GM19452 (cell line): ENCODE results near the gene CSNK1G3.
A peak's percentile ranks its signal among the peaks of the same experiment; 100 is the strongest.

ENCODE experiments used
- ATAC-seq: cut with Tn5 transposase; IDR thresholded peaks from one replicate; pipeline ENCODE4 v1.9.1; 2021; ENCODE audit not compliant: unreplicated experiment

Gene CSNK1G3

DNA sequence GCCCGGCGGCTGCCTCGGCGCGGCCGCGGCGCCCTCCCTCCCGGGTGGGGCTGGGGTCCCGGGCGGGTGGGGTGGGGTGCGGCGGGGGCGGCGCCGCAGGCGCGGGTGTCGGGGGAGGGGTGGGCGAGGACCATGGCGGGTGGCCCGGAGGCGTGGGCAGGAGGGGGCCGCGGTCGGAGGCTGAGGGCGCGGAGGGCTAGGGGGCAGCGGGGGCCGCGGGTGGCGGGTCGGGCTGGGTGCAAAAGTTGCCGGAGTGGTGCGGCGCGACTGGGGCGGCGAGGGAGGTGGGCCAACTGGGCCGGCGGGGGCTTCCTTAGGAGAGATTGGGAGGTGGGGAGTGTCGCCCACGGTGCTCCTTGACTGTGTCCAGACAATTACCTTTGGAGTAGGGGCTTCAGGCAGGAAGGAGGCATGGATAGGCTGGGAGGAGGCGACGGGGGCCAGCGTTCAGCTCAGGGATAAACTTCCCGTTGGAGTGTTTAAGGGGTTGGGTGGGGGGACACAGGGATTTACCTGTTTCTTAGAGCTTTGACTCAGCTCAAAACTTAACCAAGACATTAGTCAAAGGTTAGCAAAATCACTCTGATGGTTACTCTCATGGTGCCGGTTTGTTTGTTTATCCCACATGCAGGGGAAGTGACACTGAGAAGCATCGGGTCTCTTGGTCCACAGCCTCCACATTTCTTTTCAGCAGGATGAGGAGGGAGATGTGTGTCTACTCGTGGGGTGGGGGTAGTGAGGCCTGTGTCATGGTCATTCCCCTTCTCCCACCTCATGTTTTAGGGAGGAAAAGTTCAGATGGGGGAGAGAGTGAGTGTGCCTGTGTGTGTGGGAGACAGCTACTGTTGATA is 859 bp downstream of the CSNK1G3 start:
- ATAC-seq = peak; percentile 27

DNA sequence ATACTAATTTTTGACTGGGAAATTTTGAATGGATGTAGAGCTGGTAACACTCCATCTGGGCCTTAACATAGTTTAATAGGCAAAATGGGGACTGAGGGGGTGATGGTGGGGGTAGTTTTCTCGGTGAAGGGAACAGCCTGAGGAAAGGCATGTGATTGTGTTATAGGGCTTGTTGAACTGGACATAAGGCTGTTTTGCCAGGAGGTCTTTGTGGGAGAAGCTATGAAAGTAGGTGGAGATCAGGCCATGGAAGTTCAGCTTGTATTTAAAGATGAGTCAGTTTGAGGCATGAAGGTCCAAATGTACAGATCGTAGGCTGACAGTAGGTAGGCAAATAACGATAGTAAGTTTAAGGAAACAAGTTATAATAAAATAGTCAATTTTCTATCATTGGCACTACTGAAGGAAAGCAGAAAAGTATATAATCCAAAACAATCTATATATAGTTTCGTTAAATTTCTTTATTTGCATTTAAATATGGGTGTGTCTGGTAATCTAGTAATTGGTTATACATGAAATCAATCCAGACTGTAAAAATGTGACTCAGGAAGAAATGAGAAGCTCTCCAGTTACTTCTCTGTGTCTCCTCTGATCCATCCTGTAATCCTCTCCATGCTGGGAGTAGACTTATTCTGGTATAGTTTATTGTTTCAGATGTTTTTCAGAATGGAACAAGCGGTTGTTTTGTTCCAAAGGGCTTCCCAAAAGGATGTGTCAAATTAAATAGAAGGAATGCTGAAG is 2.8 kb downstream of the CSNK1G3 start:
- ATAC-seq = no peak

DNA sequence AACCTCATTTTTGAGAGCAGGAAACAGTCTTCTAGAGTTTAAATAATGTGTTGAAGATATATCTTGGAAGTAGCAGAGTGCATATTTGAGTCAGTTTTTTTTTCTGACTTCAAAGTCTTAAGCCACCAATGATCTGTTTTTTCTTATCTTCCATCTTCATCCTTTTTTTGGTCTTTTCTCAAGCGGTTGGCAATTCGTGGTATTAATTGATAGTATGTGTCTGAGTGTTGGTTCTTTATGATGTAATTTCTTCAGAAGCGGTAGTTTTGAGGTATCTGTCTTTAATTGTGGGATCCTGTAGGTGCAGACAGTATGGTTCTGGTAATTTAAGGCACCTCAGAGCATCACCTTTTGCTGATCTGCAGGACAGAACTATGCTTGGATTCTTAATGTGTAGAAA is 3.9 kb downstream of the CSNK1G3 start:
- ATAC-seq = no peak

DNA sequence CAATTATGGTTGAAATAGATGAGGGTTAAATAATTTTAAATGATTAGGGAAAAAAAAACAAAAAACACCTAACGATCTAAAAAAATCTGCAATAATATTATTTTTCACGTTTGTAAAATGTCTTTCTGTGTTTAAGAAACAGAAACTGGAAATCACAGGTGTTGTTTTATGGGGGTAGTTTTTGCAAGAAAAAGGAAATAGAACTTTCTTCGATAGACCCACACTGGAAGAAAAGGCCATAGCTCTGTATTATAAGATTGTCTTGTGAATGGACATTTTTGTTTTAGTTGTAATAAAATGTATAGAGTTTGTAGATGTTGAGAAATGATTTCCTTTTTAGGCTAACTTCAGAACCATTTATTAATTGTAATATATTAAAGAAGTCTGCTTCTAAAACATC is 5.5 kb downstream of the CSNK1G3 start:
- no peak for ATAC-seq

DNA sequence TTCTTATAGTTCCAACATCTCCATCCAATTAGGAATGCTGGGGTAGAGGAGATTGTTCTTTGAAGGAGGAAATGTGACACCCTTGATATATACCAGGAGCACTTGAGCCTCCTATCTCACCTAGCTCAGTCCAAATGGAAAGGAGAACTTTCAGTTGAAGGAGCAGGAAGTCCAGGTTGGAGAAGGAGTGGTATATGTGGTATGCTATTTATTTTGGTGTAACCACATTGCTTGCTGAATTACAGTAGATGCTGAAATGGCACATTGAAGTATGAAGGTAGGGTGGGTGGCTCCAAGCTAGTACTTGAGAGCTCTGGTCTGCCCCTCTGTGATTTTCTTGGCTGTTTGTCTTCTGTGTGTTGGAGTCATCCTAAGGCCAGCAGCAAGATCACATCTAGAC is 6.1 kb downstream of the CSNK1G3 start:
- no peak for ATAC-seq

DNA sequence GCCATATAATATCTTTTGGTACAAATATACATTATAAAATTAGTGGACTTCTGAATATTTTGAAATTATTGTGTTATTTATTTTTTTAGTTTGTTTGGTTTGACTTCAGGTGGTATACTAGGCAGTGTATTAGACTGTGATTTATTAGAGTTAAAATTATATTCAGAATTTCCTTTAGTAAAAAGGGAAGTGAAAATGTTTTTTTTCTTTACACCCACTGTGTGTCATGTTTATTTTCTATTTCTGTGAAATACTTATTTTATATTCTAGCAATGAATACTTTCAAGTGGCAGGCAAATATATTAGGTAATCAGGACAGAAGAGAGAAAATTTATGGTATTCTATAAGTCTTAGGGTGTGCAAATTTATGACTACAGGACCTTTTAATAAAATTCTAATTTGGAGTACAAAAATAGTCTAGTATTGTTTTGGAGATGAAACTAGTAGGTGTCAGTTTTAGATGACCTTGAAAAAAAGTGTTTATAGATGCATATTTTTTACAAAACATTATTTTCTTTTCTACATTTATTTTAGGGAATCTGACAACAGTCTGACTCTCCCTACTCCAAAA is 8.8 kb downstream of the CSNK1G3 start:
- ATAC-seq = no peak

DNA sequence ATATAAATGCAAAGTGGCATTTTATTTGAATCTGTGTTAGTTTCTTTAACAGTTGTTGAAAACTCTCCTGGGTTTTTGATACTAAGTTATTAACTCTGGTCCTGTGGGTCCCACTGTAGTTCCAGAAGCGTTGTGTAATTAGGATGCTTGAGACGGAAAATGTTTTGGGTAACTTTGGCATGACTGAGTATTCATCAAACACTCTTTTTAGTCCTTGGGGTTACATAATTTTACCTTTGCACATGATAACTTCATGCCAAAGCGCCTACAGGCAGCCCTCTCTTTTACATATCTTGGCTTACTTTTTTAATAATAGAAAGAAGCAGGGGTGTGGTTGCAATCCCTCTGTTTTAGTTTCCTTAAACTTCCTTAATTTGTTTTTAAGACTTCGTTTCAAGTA is 12.2 kb downstream of the CSNK1G3 start:
- no peak for ATAC-seq

DNA sequence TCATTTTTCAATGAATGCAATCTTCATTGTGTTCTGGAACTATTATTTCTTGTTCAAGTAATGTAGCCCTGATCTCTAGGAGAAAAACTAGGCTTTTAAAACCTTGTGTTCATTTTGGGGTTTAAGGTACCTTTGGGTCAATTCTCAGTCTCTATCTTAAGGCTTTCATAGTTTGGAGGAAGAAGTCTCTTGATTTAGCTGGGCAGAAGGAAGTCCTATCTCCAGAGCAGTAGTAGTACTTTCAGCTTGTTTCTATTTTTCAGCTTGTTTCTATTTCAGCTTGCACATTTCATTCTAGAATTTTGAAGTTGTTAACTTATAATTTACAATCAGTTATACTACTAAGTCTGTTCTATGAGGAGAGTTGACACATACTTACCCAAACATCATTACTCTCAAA is 15.2 kb downstream of the CSNK1G3 start:
- no peak for ATAC-seq

DNA sequence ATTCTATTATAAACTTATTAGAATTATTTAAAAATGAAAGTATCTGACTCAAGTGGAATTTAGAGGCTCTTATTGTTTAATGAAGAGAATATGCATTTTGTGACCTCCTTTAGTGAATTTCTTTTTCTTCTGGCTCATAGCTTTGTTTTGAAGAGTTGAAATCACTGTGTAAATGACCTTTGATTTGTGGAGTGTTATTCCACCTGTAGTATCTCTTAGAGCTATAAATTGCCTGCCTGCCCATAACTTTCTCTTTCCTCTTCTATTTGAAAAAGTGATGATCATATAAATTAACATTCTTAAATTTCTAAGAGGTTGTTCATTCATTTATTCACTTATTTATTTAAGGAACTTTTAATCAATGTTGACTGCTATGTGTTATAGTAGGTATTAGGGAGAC is 16.1 kb downstream of the CSNK1G3 start:
- no peak for ATAC-seq

DNA sequence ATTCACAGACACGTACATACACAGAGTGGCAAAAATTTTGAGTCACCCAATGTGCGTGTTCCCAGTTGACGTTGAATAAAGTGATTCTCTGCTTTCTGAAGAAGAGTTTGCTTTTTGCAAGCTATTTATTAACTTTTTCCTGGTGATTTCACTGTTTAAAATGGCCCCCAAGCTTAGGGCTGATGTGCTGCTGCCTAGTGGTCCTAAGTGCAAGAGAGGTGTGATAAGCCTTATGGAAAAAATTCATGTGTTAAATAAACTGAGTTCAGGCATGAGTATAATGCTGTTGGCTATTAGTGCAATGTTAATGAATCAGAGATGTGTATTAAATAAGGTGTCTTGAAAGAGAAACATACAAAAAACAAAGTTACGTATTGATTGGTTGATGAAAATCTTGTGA is 16.9 kb downstream of the CSNK1G3 start:
- no peak for ATAC-seq

DNA sequence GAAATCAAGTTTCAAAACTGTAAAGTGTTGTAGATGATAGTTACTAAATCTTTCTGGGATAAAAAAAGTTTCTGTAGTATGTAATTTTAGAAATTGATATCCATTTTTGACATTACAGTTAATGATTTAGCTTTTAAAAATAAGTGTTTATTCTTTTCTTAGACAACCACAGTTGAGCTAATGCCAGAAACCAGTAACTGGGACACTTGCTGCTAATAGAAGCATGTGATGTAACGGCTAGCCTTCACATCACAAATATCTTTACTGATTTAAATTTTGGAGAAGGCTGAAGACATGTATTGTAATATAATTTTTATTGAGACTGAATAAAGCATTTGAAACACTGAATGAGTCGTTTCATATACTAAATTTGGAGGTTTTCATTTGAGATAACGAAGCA is 18.8 kb downstream of the CSNK1G3 start:
- ATAC-seq = no peak

DNA sequence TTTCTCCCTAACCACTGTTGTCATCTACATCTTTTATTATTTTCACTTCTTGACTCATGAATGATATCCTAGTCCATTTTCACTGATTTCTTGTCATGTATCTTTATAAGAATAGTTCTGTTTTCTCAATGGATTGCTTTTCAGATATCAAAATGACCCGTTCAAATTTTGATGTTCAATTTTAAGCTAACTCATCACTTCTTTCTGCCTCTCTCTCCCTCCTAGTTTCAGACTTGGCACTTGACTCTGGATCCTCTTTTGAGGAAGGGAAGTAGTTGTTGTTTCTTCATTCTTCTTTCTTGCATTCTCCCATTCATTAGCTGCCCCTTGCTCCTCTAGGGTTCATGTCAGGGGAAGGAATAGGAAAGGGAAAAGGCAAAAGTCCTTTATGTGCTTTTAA is 23.7 kb downstream of the CSNK1G3 start:
- no peak for ATAC-seq

DNA sequence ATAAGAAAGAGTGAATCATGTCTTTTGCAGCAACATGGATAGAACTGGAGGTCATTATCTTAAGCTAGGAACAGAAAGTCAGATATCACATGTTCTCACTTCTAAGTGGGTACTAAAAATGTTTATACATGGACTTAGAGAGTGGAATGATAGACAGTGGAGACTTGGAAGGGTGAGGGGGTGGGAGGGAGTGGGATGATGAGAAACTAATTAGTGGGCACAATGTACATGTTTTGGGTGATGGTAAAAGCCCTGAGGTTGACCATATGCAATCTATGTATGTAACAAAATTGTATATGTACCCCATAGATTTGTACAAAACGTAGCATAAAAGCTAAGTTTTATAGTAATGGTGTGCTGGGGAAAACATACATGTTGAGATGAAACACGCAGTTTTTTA is 25.3 kb downstream of the CSNK1G3 start:
- no peak for ATAC-seq

DNA sequence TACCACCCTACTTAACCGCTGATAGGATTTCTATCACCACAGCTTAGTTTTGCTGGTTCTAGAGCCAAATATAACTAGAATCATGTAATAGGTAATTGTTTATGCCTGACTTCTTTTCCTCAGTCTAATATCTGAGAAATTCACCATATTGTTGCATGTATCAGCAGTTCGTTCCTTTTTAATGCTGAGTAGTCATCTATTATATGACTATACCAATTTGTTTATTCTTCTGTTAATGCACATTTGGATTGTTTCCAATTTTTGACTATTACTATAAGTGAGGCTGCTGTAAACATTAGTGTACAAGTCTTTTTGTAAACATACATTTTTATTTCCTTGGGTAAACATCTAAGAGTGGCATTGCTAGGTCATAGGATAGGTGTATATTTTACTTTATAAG is 25.9 kb downstream of the CSNK1G3 start:
- no peak for ATAC-seq

DNA sequence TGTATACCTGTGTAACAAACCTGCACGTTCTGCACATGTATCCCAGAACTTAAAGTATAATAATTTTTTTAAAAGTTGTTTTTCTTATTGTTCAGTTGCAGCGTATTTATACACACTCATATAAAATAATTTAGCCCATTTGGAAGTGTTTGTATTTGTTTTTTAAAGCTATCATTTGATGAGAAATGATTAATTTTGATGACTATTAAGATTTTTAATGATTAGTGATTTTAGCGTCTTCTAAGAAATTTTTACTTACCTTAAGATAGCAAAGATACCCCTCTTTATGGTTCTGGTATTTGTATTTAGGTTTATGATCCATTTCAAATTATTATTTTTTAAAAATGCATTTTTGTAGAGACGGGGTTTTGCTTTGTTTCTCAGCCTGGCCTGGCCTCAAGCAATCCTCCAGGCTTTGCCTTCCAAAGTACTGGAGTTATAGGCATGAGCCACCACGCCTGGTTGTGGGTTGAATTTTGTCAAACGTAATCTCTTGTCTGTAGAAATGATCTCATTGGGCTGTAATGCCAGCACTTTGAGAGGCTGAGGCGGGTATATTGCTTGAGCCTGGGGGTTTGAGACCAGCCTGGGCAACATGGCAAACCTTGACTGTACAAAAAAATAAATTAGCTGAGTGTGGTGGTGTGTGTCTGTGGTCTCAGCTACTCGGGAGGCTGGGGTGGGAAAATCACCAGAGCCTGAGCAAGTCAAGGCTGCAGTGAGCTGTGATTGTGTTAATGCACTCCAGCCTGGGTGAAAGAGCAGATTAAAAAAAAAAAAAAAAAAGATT is 26.9 kb downstream of the CSNK1G3 start:
- no peak for ATAC-seq

DNA sequence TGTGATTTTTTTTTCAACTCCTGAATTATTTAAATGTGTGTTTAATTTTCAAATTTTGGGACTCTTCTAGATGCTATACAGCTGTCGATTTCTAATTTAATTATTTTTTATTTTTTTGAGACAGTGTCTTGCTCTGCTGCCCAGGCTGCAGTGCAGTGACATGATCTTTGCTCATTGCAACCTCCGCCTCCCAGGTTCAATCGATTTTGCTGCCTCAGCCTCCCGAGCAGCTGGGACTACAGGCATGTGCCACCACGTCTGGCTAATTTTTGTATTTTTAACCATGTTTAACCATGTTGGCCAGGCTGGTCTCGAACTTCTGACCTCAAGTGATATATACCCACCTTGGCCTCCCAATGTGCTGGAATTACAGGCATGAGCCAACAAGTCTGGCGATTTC is 28.6 kb downstream of the CSNK1G3 start:
- no peak for ATAC-seq

DNA sequence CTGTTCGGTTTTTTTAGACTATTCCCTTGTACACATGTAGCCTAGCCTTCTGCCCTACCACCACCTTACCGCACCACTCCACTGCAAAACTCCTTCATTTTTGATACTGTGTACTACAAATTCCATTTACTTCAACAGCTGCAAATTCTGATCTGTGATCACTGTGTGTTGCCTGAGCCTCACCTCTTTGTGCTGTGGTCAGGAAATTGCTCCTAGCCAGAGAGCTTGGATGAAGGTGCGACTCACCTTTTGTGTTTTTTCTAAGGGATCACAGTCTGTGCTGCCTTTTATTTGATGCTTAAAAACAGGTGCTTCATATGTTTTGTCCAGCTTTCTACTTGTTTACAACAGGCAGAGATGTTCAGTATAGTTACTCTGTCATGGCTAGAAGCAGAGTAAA is 31.5 kb downstream of the CSNK1G3 start:
- ATAC-seq = no peak

DNA sequence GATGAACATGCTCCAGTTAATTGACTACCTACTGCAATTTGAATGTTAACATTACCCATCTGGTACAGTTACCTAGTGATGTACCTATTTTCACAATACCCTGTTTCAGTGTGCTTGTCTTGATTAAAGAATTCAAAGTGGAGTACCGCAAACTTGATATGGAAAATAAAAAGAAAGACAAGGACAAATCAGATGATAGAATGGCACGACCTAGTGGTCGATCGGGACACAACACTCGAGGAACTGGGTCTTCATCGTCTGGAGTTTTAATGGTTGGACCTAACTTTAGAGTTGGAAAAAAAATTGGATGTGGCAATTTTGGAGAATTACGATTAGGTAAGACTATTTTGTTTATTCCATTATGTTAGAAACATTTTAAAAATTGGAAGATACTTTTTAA is 33.5 kb downstream of the CSNK1G3 start:
- no peak for ATAC-seq

DNA sequence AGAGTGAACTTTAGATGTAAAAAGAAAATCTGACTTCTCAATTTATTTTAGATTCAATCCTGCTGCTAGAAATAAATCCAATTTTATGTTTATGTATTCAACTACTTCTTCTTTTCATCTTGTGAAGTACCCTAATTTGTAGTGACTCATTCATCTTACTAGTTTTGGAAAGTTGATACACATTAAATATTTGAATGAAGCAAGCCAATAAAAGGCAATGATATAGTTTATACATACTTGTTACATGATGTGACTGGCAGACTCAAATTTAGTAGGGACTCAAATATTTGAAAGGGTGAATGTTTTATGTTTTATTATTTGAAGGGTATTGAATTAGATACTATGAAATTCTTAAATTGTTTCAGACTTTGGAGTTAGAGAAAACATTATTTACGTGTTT is 34.7 kb downstream of the CSNK1G3 start:
- ATAC-seq = no peak

DNA sequence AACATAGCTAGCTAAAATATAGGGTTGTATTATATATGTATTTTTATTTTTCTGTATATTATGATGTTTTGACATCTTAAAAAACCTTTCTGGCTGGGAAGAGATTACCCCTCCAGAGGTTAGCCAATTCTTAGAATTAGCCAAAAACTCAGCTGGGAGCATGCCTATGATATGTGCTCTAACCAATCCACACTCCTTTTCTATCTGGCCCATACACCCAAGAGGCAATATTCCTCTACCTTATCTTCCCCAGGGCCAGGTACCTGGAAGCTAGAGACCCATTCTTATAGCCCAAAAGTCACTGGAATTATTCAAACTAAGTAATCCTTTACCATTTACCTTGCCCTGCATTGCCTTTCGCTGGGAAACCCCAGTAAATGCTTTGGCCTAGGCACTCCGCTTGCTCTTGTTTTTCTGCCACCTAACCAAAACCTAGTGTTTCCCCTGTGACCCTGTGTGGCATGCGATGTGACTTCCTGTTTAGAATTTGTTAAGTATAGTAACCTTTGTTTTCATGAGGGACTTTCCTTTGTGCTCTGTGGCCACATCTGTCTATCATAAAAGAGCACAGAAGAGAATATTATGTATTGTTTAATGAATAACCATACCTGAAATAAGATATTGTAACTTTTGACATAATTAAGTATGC is 37.4 kb downstream of the CSNK1G3 start:
- ATAC-seq = peak; percentile 99

DNA sequence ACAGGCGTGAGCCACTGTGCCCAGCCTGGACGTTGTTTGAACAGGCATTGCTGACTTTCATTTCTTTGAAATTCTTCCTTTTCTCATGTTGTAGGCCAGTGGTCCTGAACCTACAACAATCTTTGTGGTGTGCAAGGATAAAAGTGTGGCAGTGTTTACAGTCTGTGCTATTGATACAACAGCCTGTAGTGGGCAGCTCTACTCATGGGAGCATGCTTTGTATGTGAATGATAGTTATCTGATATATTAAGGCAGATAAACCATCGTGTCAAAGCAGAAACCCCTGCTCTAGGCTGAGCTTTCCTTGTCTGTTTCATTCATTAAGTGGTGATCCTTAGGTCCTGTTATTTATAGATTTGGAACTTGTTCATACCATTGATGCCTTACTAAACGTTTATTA is 42.6 kb downstream of the CSNK1G3 start:
- ATAC-seq = no peak
